ENCODE measurements around the gene SF3B5. TPM values are rescaled to one million over a fixed set of nuclear protein-coding genes. Genes with fewer than 3 reads are reported as not detected.
"Not testable (repeated sequence)": the region's sequence is repeated elsewhere in the genome, so short reads cannot be mapped to it uniquely, and the experiment has no call there.

Gene SF3B5
- polyA plus RNA-seq, 4 donors = 127 to 170 (median 131) TPM

DNA sequence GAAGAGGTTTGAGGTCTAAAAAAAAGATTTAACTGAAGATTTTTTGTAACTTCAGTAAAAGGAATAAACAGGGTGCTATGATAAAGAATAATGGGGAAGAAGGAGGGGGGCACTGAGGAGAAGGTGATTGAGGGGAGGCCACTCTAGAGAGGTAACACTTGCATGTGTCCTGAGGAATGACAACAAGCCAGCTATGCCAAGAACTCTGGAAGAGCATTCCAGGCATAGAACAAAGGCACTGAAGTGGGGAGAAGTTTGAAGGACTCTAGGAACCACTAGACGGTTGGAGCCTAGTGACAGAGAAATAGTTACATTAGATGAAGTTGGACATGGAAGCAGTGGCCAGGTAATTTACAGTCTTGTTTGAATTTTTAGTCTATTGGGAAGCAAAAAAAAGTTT, 10.8 kb upstream of the SF3B5 start:
- DNase-seq (ENCODE audit: low read depth in 4 of 4, low spot score in 3 of 4) = no peak

DNA sequence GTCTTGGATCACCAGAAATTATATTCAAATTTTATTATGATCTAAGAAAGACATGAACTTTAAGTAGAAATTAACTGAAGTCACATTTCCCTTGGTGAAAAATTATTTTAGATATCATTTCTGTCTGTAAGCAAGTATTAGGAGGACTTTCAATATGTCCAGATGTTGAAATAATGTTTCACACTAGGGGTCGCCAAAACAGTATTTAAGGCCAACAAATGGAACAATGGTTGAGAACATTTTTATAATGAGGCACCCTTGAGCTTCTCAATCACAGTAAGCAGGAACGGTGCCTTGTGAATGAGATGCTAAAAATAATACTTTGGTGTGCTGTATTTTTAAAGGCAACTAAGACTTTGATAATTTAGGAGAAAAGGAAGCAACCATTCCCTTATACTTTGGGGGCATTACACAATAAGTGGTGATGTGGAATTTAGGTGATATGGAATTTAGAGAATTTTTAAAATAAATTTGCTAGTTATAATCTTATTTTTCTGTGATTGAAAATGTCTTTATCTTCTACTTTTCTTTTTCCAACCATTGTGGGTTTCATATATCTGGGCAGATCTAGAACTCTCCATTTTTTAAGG, 9.6 kb upstream of the SF3B5 start:
- peak; percentile 52 to 67 (median 60) for DNase-seq (ENCODE audit: low read depth in 4 of 4, low spot score in 3 of 4)

DNA sequence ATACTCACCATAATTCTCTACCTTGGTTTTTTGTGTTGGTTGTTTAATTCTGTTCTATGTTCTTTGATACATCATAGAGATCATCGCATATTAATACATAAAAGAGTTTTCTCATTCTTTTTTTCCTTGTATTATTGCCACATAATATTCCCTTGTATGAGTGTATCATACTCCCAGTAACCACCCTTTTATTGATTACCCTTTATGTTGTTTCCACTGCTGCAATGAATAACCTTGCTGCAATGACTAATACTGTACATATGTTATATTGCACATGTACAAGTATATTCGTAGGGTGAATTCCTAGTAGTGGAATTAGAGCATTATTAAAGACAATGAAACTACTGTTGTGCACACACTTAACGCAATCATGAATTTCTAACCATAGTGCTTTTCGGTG, 9.1 kb upstream of the SF3B5 start:
- DNase-seq (ENCODE audit: low read depth in 4 of 4, low spot score in 3 of 4) = no peak

DNA sequence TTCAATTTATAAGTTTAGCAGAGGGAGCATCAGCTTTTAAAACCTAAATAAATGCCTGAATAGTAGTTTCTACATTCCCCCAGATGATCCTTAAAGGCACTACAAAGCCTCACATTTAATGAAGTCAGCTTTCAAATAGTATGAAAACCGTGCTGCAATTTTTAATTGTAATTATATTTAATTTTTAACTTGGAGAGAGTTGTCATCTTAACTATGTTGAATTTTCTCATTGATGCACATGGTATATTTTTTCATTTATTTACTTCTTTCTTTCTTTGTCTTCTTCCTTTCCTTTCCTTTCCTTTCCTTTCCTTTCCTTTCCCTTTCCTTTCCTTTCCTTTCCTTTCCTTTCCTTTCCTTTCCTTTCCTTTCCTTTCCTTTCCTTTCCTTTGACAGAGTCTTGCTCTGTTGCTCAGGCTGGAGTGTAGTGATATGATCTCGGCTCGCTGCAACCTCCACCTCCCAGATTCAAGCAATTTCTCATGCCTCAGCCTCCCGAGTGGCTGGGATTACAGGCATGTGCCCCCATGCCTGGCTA, 7.7 kb upstream of the SF3B5 start:
- DNase-seq (ENCODE audit: low read depth in 4 of 4, low spot score in 3 of 4) = no peak

DNA sequence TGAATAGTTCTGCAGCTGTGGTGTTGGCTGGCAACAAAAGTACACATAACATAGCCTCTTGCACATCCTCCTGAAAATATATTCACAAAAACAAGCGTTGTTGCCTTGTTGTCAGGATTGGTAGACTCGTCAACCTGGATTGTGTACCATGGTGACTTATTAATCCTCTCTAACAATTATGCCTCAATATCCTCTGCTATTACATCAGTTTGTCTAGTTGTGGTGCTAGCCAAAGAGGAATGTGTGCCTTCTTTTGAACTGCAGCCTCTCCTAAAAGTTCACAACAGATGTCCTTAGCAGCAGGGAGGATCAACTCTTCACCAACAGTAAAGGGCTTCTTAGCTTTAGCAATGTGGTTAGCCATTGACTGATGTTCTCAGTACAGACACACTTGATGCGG, 3.6 kb upstream of the SF3B5 start:
- DNase-seq (ENCODE audit: low read depth in 4 of 4, low spot score in 3 of 4) = no peak

DNA sequence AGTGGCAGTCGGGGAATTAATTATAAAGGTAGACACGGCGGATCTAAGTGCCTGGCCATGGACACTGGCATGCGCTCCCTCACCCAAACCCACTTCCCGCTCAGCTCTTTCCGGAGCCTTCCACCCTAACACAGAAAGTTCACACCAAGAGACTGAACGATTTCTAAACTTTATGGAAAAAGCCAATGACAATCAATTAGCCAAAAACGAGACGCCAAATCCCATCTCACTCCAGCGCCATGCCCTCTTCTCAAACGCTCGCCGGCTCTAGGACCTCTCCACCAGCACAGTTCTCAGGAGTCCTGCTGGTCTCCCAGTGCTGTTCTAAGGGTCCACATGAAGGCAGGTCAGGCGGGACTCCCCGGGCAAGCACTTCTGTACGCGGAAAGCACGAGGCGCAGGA, 641 bp downstream of the SF3B5 start:
- DNase-seq (ENCODE audit: low read depth in 4 of 4, low spot score in 3 of 4) = no peak

DNA sequence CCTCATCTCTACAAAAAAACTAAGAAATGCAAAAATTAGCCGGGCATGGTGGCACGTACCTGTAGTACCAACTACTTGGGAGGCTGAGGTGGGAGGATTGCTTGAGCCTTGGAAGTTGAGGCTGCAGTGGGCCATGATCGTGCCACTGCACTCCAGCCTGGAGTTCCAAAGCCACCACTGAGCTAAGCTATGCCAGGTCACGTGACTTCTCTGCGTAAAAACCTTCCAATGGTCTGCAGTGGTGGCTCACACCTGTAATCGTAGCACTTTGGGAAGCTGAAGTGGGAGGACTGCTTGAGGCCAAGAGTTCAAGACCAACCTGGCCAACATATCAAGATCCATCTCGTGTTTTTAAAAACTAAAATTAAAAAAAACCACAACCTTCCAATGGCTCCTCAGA, 1.7 kb downstream of the SF3B5 start:
- no peak for DNase-seq (ENCODE audit: low read depth in 4 of 4, low spot score in 3 of 4)

DNA sequence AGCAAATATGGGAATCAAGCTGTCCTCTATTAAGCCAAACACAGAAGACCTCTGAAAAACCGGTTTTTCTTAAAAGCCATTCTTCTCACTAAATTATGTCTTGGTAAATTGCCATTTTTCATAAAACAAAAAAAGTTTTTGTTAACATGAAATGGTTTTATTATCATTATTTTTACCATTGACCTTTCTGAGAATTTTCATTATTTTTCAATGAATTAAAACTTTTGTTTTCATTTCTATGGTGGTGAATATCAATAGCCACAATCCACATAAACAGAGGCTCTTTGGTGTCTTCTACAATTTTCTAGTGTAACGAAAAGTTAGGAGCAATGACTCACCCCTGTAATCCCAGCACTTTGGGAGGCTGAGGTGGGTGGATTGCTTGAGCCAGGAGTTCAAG, 2.1 kb downstream of the SF3B5 start:
- DNase-seq (ENCODE audit: low read depth in 4 of 4, low spot score in 3 of 4) = no peak

DNA sequence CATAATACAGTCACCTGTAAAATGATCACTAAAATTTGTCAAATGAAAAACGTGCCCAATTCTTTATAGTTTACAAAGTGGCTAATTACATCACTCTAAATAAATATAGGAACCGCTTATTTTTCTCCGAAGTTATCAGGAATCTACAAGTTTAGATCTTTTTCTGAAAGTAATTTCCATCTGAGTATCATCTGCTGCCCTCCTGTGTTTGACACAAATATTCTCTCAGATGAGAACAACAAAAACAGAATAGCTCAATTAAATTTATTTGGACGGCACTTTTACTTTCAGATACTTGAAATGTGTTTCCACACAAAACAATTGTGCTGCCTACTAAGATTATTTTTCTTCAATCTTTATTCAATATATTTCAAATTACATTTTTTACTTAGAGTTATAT, 5.0 kb downstream of the SF3B5 start:
- no peak for DNase-seq (ENCODE audit: low read depth in 4 of 4, low spot score in 3 of 4)

DNA sequence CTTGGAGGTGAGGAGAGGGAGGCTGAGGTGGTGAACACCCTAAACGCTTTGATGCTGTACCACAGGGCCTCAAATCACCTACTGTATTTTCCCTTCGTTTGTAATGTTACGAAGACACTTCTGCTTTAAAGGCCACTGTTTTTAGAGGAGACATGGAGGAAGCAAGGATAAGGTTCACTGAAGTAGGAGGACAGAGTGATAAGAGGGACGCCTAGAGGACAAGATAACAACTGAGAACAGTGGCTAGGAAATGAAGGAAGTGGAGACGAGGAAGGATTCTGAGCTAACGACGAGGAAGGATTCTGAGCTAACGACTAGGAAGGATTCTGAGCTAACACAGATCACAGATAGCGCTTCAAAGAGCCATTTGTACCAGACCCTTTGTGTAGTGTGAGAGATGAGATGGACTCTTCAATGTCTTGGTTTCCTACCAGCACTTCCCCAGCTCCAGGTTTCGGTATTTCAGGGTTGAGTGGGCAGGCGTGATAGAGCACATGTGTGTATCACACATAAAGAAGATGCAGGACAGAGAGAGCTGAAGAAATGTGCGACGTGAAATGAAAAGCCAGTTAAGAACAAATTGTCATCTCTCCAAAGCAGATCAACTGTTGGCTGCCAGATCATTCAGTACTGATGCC, 7.5 kb downstream of the SF3B5 start:
- no peak for DNase-seq (ENCODE audit: low read depth in 4 of 4, low spot score in 3 of 4)

DNA sequence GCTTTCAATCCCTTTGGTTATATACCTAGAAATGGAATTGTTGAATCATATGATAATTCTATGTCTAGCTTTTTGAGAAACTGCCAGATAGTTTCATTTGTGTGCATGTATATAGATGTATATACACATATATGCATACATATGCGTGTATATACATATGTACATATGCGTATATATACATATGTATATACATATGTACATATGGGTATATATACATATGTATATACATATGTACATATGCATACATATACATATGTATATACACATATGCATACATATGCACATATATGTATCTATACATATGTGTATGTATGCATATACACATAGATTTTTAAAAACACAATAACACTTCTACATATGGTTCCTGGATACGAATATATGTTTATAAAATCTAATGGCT, 8.4 kb downstream of the SF3B5 start:
- DNase-seq (ENCODE audit: low read depth in 4 of 4, low spot score in 3 of 4) = no peak

DNA sequence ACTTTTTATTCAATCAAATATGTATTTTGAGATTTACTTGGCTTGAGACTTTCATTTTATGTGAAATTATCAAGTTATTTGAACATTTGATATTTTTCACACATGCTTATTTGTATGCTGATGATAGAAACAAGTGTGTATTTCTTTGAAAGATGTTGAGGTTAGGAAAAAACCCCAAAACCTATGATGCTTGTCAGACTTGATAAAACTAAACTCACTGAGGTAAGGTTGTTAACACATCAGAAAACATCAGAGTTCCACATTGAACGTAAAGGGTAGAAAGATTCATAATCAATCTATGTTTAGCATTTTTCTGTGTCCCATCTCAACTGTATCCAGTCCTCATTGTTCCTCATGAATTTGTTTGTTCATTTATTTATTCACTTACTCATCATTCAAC, 12.2 kb downstream of the SF3B5 start:
- no peak for DNase-seq (ENCODE audit: low read depth in 4 of 4, low spot score in 3 of 4)

DNA sequence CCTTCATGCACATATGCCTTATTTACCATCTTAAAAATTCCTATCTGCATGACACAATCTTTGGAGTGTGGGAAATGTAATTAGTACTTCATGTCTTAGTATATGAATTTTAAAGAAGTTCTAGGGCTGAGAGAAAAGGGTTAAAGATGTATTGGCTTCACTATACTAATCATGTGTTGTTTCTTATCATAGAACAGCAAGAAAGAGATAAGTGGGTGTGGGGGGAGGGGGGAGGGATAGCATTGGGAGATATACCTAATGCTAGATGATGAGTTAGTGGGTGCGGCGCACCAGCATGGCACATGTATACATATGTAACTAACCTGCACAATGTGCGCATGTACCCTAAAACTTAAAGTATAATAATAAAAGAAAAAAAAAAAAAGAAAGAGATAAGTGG, 13.0 kb downstream of the SF3B5 start:
- DNase-seq (ENCODE audit: low read depth in 4 of 4, low spot score in 3 of 4) = not testable (repeated sequence)

DNA sequence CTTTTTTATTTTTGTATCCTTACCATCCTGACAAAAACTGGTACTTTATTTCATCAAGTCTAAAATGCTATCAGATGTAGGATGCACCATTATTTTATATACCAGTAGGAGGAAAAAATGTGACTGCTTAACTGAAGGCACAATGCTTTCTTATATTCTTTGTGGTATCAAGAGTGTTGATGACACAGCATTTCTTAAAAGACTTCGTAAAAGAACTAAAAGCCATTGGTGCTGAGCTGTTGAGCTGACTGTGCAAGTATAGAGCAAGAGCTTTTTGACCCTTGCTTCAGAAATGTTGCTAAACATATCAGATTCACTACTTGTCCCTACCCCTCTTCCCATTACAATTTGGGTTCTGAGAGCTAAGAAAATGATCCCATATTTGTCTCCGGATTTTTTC, 17.5 kb downstream of the SF3B5 start:
- no peak for DNase-seq (ENCODE audit: low read depth in 4 of 4, low spot score in 3 of 4)

DNA sequence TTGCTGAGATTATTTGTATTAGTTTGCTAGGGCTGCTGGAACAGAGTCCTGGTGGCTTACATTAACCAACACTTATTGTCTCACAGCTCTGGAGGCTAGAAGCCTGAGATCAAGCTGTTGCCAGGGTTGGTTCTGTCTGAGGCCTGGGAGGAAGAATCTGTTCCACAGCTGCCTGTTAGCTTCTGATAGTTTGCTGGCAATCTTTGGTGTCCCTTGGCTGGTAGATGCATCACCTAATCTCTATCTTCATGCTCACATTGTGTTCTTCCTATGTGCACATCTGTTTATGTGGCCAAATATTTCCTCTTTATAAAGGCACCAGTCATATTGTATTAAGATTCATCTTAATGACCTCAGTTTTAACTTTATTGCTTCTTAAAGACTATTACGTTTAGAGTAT, 19.5 kb downstream of the SF3B5 start:
- DNase-seq (ENCODE audit: low read depth in 4 of 4, low spot score in 3 of 4) = no peak

DNA sequence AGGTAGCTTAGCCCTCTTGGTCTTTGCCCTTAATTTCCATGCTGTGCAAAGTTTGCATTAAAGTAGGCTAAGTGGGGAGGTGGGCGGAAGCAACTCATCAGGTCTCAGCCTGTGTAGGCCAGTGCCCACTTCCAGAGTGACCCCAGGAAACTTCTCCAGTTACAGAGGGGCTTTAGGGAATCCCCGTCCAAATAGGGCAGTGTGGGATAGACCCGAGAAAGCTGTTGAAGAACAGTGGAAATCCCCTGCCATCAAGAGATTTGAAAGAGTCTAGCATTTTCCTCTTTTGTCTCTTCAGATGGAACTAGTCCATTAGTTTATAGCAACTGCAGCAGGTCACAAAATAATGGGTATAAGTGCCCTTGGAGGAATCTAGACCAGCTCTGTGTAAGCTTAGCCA, 20.2 kb downstream of the SF3B5 start:
- no peak for DNase-seq (ENCODE audit: low read depth in 4 of 4, low spot score in 3 of 4)

DNA sequence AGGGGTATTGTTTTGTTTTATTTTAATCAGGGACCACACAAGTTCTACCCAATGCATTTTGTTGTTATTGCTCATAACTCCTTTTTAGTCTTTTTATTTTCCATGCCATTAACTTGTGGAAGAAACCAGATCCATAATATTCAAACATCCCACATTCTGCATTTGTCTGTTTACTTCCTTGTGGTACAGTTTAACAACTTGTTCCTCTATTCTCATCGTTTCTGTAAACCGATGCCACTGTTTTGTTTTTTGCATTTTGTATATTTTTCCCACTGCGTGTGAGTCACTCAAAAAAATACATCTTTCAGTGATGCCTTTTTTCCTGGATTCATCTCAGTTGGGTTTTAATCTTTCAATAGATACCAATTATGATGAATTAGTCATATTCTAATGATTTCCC, 22.3 kb downstream of the SF3B5 start:
- no peak for DNase-seq (ENCODE audit: low read depth in 4 of 4, low spot score in 3 of 4)

DNA sequence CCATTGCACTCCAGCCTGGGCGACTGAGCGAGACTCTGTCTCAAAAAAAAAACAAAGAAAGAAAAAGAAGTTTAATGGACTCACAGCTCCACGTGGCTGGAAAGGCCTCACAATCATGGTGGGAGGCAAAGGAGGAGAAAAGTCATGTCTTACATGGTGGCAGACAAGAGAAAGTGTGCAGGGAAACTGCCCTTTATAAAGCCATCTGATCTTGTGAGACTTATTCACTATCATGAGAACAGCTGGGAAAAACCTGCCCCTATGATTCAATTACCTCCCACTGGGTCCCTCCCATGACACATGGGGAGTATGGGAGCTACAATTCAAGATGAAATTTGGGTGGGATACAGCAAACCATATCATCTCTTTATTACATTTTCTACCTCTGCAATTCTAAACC, 25.9 kb downstream of the SF3B5 start:
- no peak for DNase-seq (ENCODE audit: low read depth in 4 of 4, low spot score in 3 of 4)

DNA sequence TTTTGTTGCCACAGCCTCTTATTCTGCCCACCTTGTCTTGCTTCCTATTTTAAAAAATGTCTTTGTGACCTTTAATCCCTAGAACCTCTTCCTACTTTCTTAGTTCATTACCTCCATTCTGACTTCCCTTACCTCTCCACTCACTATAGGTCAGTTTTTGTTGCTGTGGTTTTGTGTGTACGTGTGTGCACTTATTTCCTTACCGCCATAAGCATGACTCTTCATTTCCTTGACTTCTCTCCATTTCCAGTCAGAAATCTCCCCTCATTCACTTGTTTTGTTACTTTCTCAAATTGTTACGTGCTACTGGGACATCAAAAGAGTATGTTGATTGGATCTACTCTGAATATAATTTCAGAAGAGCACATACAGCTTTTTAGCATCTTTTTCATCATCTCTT, 26.6 kb downstream of the SF3B5 start:
- no peak for DNase-seq (ENCODE audit: low read depth in 4 of 4, low spot score in 3 of 4)

DNA sequence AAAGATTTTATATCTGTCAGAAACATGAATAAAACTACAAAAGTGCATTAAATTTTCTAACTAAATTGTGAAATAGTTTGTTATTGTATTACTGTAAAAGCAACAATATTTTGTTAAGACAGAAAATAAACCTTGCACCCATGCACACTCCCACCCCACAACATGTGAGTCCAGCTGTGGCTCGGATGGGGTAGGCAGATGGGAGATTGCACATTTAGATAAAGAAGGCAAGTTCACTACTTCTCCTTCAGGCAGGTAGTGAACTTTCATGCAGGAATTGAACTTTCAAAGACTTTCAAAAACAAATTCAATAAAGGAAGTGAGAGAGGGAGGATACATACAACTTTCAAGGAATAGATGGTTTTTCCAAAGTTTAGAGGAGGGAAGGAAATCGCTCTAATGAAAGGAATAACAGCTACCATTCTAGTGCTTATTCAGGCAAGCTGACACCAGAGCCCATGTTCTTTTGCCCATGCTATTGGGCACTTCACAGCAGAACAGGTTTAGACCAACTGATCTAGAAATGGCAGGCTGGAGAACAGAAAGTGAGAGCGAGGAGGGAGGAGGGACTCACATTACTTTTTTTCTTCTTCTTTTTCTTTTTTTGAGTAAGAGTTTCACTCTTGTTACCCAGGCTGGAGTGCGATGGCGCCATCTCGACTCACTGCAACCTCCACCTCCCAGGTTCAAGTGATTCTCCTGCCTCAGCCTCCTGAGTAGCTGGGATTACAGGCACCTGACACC, 28.5 kb downstream of the SF3B5 start:
- DNase-seq (ENCODE audit: low read depth in 4 of 4, low spot score in 3 of 4) = no peak

DNA sequence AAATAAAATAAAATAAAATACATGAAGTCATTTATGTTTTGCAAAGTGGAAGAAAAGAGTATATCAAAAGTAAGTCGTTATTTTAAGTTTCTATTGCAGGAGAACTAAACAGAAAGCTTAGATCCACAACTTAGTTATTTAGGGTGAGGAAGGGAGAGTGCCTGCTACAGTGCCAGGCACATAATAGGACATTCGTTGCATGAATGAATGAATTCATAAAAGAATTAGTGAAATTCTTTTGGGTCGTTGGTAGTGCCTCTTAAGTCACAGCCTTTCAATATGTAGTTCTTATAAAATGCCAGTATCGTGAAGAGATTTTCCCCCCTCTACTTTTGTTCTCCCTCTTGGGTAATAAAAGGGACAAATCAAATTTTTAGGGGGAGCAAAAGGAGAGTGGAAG, 29.1 kb downstream of the SF3B5 start:
- DNase-seq (ENCODE audit: low read depth in 4 of 4, low spot score in 3 of 4) = no peak

DNA sequence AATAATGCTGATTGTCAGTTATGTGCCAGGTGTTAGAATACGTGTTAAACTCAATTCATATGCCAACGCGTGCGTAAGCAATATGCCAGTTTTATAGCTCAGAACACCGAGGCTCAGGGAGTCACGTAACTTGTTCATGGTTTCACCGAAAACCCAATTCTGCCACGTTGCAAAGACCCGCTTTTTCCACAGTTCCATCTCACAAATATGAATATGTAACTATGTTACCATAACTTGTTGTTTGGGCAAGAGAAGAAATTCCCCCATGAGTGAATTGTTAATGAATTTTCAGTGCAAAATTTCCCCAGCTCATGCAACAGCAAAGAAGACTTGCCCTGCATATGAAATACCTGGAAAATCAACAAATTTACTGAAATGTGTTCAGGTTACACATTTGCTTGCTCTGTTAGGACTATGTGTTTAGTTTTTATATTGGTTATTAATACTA, 30.1 kb downstream of the SF3B5 start:
- peak in 1 of 4 donors; percentile 13 for DNase-seq (ENCODE audit: low read depth in 4 of 4, low spot score in 3 of 4)

All from right renal pelvis (tissue), 4 donors.